Measurements from ENCODE around the gene MUS81.

DNA sequence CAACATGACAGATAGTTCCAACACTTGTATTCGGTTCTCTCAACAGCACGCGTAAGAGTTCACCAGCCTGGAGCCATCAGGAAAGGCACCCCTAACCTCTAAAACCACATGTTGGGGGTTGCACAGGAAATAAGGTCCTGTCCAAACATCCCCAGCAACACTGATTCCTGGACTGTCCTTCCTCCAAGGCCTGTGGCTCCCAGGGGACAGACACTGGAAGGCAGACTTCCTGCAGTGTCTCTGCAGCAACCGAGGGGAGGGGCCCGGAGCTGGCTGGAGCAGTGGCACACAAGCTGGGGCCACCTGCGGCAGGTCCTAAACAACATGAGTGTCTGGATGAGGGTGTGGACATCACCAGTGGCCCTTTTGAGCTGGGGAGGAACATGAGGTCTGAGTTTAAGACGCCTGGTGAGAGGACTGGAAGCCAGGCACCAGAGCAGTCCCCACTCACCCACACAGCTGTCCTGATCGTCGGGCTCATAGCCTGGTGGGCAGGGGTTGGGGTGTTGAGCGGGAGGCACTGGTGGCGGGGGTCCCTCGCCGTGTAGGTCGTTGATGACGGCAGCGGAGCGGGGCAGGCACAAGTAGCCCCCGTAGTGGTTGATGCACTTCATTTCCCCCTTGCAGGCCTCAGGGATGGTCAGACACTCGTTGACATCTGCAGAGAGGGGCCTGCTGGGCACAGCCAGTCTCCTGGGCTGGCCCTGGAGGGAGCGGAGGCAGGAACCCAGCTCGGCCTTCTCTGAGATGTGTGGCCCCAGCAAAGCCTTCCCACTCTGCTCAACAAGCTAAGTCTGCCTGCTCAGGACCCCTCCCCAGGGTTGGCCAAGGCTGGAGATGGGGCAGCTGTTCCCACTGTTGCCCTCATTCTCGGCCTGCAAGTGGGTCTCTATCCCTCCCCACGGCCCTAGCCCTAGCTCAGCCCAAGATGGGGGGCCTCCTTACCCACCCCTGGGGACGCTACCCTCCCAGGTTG is 10.8 kb downstream of the MUS81 start:
- TF ChIP-seq, protein P1, sequence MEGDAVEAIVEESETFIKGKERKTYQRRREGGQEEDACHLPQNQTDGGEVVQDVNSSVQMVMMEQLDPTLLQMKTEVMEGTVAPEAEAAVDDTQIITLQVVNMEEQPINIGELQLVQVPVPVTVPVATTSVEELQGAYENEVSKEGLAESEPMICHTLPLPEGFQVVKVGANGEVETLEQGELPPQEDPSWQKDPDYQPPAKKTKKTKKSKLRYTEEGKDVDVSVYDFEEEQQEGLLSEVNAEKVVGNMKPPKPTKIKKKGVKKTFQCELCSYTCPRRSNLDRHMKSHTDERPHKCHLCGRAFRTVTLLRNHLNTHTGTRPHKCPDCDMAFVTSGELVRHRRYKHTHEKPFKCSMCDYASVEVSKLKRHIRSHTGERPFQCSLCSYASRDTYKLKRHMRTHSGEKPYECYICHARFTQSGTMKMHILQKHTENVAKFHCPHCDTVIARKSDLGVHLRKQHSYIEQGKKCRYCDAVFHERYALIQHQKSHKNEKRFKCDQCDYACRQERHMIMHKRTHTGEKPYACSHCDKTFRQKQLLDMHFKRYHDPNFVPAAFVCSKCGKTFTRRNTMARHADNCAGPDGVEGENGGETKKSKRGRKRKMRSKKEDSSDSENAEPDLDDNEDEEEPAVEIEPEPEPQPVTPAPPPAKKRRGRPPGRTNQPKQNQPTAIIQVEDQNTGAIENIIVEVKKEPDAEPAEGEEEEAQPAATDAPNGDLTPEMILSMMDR (IDR thresholded peaks at IDR 0.05; ENCODE audit: low read length), result no peak
- TF ChIP-seq EZH2phosphoT487 (IDR thresholded peaks at IDR 0.05; ENCODE audit: low read length), result no peak
- TF ChIP-seq EZH2 (optimal IDR thresholded peaks at IDR 0.05; ENCODE audit: low read depth, low read length), result no peak
